A549 (cell line): Measurements from ENCODE around the gene KRT5.

Source experiments
- E2F6 ChIP-seq: IDR thresholded peaks from 2 replicates; pipeline ENCODE4 v1.6.1; 2012; ENCODE audit warnings: low read depth, borderline replicate concordance
- POLR2A ChIP-seq: IDR thresholded peaks from 2 replicates; pipeline ENCODE4 v1.6.1; 2012; ENCODE audit warnings: mild to moderate bottlenecking, low read length
- TF ChIP-seq, protein P1 (sequence below): fragments of >200 bp; sonication (Bioruptor Twin); formaldehyde crosslinking; IDR thresholded peaks from 3 replicates; pipeline ENCODE4 v1.5.1; 2016

DNA sequence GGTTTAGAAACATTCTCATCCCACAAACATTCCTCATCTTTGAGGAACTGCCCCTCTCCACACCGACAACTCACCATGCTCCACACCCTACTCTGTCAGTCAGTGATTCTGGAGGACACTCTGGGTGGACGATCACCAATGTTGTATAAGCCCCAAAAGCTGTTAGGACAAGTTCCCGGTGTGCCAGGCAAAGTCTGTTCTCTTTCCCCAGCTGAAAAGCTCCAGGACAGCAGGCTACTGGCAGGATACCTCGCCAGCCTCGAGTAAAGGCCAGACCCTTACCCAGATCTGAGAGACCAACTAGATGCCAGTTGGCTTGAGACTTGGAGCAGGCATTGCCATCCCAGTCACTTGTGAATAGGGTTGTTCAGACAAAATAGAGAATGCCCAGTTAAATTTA is 12.0 kb downstream of the KRT5 start:
- TF ChIP-seq, protein P1, sequence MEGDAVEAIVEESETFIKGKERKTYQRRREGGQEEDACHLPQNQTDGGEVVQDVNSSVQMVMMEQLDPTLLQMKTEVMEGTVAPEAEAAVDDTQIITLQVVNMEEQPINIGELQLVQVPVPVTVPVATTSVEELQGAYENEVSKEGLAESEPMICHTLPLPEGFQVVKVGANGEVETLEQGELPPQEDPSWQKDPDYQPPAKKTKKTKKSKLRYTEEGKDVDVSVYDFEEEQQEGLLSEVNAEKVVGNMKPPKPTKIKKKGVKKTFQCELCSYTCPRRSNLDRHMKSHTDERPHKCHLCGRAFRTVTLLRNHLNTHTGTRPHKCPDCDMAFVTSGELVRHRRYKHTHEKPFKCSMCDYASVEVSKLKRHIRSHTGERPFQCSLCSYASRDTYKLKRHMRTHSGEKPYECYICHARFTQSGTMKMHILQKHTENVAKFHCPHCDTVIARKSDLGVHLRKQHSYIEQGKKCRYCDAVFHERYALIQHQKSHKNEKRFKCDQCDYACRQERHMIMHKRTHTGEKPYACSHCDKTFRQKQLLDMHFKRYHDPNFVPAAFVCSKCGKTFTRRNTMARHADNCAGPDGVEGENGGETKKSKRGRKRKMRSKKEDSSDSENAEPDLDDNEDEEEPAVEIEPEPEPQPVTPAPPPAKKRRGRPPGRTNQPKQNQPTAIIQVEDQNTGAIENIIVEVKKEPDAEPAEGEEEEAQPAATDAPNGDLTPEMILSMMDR: no peak
- TF ChIP-seq E2F6 (no peak), POLR2A (no peak)
